PC-3 (cell line): ENCODE measurements around the gene RANBP1.

Experiments used
- CTCF ChIP-seq: fragments of 300-600 bp; sonication (generic); conservative IDR thresholded peaks from 2 replicates; pipeline ENCODE4 v1.5.1; 2017; ENCODE audit warnings: antibody characterized with exemption, low read depth, mild to moderate bottlenecking, low read length
- EZH2 ChIP-seq: fragments of 300-600 bp; sonication (generic); IDR thresholded peaks from one replicate; pipeline ENCODE4 v1.6.1; 2017; ENCODE audit warnings: antibody characterized with exemption, mild to moderate bottlenecking, low read length; ENCODE audit not compliant: unreplicated experiment
- EZH2phosphoT487 ChIP-seq: fragments of 300-600 bp; sonication (generic); IDR thresholded peaks from 2 replicates; pipeline ENCODE4 v1.6.1; 2018; ENCODE audit warnings: mild to moderate bottlenecking, antibody characterized with exemption, low read length, borderline replicate concordance

GRCh38 chr22:20085651-20086050 is 30.3 kb upstream of the RANBP1 start:
- TF ChIP-seq CTCF (no peak), EZH2phosphoT487 (no peak), EZH2 (no peak)
